HG03342 (cell line): ENCODE results near the gene MLLT6.

Experiments used
- ATAC-seq: cut with Tn5 transposase; IDR thresholded peaks from one replicate; pipeline ENCODE4 v1.9.1; 2021; ENCODE audit warnings: mild to moderate bottlenecking, moderate library complexity; ENCODE audit not compliant: unreplicated experiment

MLLT6 gene

GRCh38 chr17:38704606-38705522 is at the start of gene MLLT6:
TSS of gene MLLT6 (plus strand) at chr17:38705273. CDS start at chr17:38705633, 360 bp downstream.
- ATAC-seq, result no peak

GRCh38 chr17:38656959-38657823 is 47.9 kb upstream of the MLLT6 start:
- no peak for ATAC-seq

- no peak for ATAC-seq
Measured at GRCh38 chr17:38657824-38658740, 47.0 kb upstream of the MLLT6 start.

- ATAC-seq, result no peak
Measured at GRCh38 chr17:38658741-38659345, 46.2 kb upstream of the MLLT6 start.

GRCh38 chr17:38659415-38659814 is 45.7 kb upstream of the MLLT6 start:
- ATAC-seq, result no peak

GRCh38 chr17:38660097-38661025 is 44.7 kb upstream of the MLLT6 start:
- ATAC-seq, result no peak

GRCh38 chr17:38663125-38663751 is 41.8 kb upstream of the MLLT6 start:
- no peak for ATAC-seq

GRCh38 chr17:38663964-38664644 is 41.0 kb upstream of the MLLT6 start:
- no peak for ATAC-seq

- no peak for ATAC-seq
Measured at GRCh38 chr17:38667099-38667786, 37.8 kb upstream of the MLLT6 start.

GRCh38 chr17:38667787-38668122 is 37.3 kb upstream of the MLLT6 start:
- ATAC-seq, result no peak

GRCh38 chr17:38669520-38669919 is 35.6 kb upstream of the MLLT6 start:
- no peak for ATAC-seq

- ATAC-seq, result no peak
Measured at GRCh38 chr17:38671939-38672720, 32.9 kb upstream of the MLLT6 start.

GRCh38 chr17:38672788-38673706 is 32.0 kb upstream of the MLLT6 start:
- ATAC-seq, result no peak

GRCh38 chr17:38673707-38674013 is 31.4 kb upstream of the MLLT6 start:
- no peak for ATAC-seq

GRCh38 chr17:38674014-38674748 is 30.9 kb upstream of the MLLT6 start:
- ATAC-seq, result no peak
